Thyroid gland (tissue), 4 donors: ENCODE measurements around the gene ACAP3.

ENCODE experiments used
- CTCF ChIP-seq, 6 experiments: fragments of 200-600 bp in 3 of 6; fragments of 450-650 bp in 3 of 6; sonication (generic) in 3 of 6; IDR thresholded peaks; one replicate each; pipeline ENCODE4 v1.5.1; 2016 to 2019; ENCODE audit warnings: antibody characterized with exemption in 6 of 6, mild to moderate bottlenecking in 2 of 6, inconsistent platforms in 1 of 6, moderate library complexity in 1 of 6
- POLR2A ChIP-seq, 2 donors: fragments of 450-650 bp; IDR thresholded peaks; one replicate each; pipeline ENCODE4 v1.6.1; 2017; ENCODE audit warnings: antibody characterized with exemption in 2 of 2, mild to moderate bottlenecking in 2 of 2, moderate library complexity in 1 of 2

- TF ChIP-seq POLR2A (IDR thresholded peaks at IDR 0.05) (no peak), CTCF (IDR thresholded peaks at IDR 0.05) (no peak)
Observed at GRCh38 chr1:1259119-1259488, 48.6 kb downstream of the ACAP3 start.
